NB4 (cell line): ENCODE data around the gene ICOS.

Source experiments
- POLR2A ChIP-seq: IDR thresholded peaks from 2 replicates; pipeline ENCODE4 v1.6.1; 2011; ENCODE audit warnings: mild to moderate bottlenecking; ENCODE audit not compliant: insufficient read length; ENCODE audit errors: extremely low read depth
- TF ChIP-seq, protein P1 (sequence below): IDR thresholded peaks from one replicate; pipeline ENCODE4 v1.5.1; 2012; ENCODE audit warnings: low read depth, low read length

DNA sequence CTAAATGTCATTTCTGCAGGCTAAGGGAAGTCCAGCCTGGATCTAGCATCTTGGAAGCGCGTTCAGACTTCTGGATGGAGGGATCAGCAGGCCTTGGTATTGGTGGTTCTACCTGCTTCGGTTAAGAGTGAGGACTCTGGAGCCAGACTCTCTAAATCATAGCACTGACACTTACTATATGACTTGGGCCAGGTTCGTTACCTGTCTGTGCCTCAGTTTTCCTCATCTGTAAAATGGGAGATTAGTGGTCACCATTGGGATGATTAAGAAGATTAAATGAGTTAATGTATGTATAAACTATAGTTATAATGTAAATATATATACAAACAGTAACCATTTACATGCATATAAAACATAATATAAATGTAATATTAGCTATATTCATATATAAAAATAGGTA, 995 bp upstream of the ICOS start:
- TF ChIP-seq, protein P1, sequence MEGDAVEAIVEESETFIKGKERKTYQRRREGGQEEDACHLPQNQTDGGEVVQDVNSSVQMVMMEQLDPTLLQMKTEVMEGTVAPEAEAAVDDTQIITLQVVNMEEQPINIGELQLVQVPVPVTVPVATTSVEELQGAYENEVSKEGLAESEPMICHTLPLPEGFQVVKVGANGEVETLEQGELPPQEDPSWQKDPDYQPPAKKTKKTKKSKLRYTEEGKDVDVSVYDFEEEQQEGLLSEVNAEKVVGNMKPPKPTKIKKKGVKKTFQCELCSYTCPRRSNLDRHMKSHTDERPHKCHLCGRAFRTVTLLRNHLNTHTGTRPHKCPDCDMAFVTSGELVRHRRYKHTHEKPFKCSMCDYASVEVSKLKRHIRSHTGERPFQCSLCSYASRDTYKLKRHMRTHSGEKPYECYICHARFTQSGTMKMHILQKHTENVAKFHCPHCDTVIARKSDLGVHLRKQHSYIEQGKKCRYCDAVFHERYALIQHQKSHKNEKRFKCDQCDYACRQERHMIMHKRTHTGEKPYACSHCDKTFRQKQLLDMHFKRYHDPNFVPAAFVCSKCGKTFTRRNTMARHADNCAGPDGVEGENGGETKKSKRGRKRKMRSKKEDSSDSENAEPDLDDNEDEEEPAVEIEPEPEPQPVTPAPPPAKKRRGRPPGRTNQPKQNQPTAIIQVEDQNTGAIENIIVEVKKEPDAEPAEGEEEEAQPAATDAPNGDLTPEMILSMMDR, result no peak
- TF ChIP-seq POLR2A, result no peak
